GM18526 (cell line): ENCODE data around the gene CA12.

Experiments used
- POLR2A ChIP-seq: IDR thresholded peaks from 3 replicates; pipeline ENCODE4 v1.6.1; 2011; ENCODE audit not compliant: insufficient read length; ENCODE audit errors: extremely low read depth

CA12 gene

GRCh38 chr15:63288342-63288741 lies 93.3 kb downstream of the CA12 start:
- no peak for TF ChIP-seq POLR2A

DNA sequence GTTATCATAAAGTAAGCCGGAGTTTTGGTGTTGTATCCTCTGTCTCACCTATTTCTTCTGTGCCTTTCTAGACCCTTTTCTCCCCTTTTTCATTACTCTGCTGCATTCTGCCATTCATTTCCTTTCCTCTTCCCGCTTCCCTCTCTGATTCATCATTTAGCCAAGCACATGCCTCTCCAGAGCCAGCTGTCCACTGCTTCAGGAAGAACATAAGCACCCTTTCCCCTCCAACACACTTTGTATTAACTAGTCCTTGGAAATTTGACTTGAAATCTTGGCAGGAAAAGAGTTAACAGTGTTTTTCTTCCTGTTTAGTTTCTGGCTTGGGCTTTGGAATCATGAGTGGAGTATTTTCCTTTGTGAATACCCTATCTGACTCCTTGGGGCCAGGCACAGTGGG lies 94.5 kb downstream of the CA12 start:
- TF ChIP-seq POLR2A, result no peak

GRCh38 chr15:63284335-63284734 lies 97.3 kb downstream of the CA12 start:
- TF ChIP-seq POLR2A, result no peak

- no peak for TF ChIP-seq POLR2A
Measured at GRCh38 chr15:63283126-63283525, 98.5 kb downstream of the CA12 start.

DNA sequence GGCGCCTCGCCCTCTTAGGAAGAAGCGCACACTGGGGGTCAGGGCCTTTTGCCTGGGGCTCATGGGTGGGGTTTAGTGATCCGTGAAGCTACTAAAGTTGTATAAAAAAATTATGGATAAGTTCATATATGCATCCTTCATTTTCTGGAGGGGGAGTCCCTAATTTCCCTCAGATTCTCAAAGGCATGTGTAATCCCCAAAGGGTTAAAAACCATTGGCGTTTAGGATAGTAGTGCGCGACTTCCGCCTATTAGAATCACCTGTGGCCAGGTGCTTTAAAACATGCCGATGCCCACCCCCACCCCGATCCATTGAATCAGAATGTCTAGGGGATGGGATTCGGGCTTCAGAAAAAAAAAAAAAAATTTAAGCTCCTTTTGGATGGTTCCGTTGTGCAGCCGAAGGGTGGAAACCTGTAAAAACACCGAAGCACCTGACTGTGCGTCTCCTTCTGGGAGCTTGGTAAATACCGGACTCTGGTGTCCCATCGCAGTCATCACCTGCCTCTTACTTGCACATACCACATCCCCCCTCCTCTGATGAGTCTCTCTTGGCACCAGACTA lies 103.7 kb downstream of the CA12 start:
- TF ChIP-seq POLR2A, result no peak

DNA sequence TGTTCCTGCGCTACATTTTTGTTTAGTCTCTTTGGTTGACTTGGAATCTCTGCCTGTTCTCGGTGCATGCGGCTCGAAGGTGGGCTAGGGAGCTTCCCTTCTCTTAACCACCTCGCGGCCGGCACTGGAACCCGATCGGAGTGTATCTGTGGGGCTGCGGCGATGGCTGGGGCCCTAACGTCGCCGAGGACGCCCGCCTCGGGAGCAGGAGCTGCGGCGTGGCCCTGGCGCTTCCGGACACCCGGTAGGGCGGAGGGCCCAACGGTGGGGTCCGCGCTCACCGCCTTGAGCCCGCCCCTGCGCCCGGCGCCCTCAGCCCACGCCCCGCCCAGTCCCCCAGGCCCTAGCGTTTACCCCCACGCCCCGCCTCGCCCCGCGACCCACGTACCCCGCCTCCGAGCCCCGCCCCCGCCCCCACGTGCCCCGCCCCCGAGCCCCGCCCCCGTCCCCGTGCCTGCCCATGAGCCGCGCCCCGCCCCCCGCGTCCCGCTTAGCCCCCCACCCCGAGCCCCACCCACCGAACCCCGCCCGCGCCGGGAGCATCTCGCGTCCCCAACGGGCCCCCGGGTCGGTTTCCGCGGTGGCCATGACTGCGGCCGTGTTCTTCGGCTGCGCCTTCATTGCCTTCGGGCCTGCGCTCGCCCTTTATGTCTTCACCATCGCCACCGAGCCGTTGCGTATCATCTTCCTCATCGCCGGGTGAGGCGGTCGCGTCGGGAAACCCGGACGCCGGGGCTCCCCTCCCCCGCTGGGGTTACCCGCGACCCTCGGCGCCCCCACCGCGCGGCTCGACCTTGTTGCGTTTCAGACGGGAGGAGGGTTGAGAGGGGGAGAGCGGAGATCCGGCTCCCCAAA lies 104.4 kb downstream of the CA12 start, which contains the start of gene APH1B:
Gene APH1B, plus strand, starts transcription at position 568 of the 855 bp plus-strand sequence. Its CDS starts 19 bp downstream, at position 587.
- peak; percentile 69 for TF ChIP-seq POLR2A

DNA sequence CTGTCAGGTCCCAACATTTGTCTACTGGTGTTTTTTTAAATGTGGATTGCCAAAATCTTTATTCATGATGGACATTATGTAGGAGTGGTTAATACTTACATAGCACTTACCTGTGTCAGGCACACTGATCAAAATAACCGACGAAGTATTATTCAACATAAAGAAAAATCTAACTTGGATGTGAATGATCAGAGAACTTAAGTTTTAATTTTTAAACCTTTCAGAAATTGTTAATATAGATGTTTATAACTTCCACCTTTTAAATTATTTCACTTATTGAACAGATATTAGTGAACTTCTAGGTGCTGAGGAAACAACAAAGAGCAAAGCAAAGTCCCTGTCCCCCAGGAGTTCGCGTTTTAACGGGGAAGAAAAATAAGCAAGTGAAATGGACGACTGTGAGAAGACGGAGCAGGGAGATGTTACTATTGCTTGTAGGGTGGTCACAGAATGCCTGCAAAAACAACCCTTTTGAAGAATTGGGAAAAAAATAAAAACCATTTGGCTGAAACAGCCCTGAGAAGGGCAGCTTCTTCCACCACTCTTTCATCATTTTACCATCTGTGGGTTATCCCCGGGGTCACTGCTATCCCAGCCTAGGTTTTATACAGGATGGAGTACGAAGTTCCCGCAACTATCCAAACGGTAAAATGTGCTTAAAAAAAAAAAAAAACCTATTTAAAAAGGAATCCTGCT lies 105.2 kb downstream of the CA12 start:
- no peak for TF ChIP-seq POLR2A

DNA sequence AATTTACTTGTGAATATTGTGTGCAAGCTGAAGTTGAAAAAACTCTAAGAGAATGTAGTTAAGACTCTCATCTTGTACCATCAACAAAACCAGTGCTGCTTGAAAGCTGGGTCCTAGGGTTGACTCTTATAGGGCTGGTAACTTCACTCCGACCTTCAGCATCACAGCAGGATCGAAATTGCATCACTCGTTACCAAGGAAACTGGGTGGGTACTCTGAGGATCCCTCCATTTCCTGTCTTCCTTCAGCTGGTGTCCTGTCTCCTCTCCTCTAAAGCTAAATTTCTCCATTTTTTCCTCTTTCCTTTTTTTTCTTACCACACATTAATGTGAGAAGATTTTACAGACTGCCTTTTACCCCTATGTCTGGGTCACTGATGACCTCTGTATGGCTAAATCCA lies 107.2 kb downstream of the CA12 start:
- no peak for TF ChIP-seq POLR2A
